T-helper 2 cell (primary cell): ENCODE results near the gene CRNN.

ENCODE experiments used
- DNase-seq, 5 experiments: peaks; one replicate each; pipeline versions ENCODE4 v3.0.0 to v3.0.0-alpha.2; 2012 to 2022
- total RNA-seq, 2 donors: gene quantifications; one replicate each; lab custom pipeline; 2026; lab: John Stamatoyannopoulos, UW

The CRNN gene
- total RNA-seq, result 0 reads per million in 2 donors

- DNase-seq, result no peak
Measured at GRCh38 chr1:152413909-152414308, at the start of gene CRNN. CRNN (minus strand) TSS chr1:152414263; CDS start chr1:152412233, 2,030 bp downstream.

DNA sequence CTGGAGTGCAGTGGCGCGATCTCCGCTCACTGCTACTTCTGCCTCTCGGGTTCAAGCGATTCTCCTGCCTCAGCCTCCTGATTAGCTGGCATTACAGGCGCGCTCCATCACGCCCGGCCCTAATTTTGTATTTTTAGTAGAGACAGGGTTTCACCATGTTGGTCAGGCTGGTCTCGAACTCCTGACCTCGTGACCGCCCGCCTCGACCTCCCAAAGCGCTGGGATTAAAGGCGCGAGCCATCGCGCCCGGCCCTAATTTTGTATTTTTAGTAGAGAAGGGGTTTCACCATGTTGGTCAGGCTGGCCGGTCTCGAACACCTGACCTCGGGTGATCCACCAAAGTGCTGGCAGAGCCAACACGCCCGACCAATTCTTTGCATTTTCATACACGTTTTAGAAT is 48.6 kb upstream of the CRNN start:
- DNase-seq, result no peak

GRCh38 chr1:152461544-152461943 is 47.5 kb upstream of the CRNN start:
- peak; percentile 17 to 74 (median 25) for DNase-seq

DNA sequence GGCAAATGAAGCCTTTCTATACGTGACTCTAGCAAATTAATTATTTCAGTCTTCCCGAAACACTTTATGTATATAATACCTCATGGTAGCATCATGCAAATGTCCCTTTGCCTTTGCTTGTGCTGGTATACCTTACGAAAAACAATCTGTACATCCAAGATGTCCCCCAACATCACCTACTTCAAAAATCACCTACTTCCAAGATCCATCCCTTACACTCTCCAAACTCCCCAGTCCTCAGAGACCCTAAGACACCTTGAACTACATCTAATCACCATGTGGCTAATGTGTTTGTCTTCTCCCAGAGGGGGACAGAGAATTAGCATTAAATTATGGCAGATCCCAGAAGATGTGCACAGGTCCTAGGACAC is 46.5 kb upstream of the CRNN start:
- DNase-seq, result no peak

GRCh38 chr1:152459596-152460528 is 45.8 kb upstream of the CRNN start:
- DNase-seq, result peak; percentile 49 to 83 (median 56)

GRCh38 chr1:152458384-152459185 is 44.5 kb upstream of the CRNN start:
- peak; percentile 32 to 76 (median 66) for DNase-seq

- no peak for DNase-seq
Measured at GRCh38 chr1:152457561-152457960, 43.5 kb upstream of the CRNN start.

- DNase-seq, result no peak
Measured at GRCh38 chr1:152457071-152457470, 43.0 kb upstream of the CRNN start.

GRCh38 chr1:152451254-152451653 is 37.2 kb upstream of the CRNN start:
- no peak for DNase-seq

DNA sequence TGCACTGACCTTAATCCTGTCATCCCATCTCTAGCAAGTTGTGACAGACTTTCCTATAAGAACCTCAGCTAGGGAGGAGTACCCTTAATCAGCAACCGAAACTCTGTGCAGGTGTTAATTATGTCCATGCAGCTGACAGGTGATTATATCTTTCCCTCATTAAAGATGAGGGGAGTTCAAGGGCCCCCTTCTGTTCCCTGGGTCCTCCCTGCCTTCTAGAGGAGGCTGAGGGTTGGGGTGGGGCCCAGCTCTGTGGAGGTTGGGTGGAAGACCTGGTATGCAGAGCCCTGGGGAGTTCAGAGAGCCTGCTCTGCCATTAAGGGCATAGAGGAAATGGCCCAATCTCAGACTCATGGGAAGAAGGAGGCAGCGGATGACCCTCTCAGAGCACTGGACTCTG is 35.6 kb upstream of the CRNN start:
- DNase-seq, result no peak

- no peak for DNase-seq
Measured at GRCh38 chr1:152448496-152448895, 34.4 kb upstream of the CRNN start.

GRCh38 chr1:152448095-152448494 is 34.0 kb upstream of the CRNN start:
- DNase-seq, result no peak

DNA sequence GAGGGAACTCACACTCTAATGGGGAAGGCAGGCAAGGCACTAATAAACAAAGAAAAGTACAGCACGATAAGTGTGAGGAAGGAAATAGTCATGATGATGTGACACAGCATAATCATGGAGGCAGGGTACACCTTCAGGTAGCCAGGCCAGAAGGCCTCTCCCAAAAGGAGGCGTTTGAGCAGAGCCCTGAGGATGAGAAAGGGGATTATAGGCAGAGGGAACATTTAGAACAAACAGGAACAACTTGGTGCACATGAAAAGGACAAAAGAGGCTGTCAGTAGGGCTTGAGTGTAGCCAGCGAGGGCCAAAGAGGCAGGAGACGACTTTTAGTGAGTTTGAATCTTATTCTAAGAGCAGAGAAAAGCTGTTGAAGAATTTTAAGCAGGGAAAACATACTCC is 33.4 kb upstream of the CRNN start:
- DNase-seq, result no peak

- DNase-seq, result no peak
Measured at GRCh38 chr1:152444045-152444444, 30.0 kb upstream of the CRNN start.

- no peak for DNase-seq
Measured at GRCh38 chr1:152442765-152443164, 28.7 kb upstream of the CRNN start.

DNA sequence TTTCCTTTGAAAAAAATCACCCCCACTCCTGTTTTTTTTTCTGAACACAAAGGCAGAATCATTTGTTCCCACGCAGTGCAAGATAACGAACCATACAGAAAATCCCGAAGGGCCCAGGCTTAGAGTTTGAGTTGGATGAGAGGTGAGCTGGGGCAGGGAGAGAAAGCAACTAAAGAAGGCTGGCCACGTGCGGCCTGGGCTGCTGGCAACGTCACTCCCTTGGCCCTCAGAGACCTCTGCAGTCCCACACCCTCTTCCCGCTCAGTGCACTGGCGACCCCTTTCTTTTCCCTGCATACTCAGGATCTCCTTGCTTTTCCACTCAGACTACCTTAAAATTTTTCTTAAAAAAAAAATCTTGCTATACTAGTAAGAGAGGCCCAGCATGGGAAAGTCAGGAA is 28.2 kb upstream of the CRNN start:
- no peak for DNase-seq

DNA sequence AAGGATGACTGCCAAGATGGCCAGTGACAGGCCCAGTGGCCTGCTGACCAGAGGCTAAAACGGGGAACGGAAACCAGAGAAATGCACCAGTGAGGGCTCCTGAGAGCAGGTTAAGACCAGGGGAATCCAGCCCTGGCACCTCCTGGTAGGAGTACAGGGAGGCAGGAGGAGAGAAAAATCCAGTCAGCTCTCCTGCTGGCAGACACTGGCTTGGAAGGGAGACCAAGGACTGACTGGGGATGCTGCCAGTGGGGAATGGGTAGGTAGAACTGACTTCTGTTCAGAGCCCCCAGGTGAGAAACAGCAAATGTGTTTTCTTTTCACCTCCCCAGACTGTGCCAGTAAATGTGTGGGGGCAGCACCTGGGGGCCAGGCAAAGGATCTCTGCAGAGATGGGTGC is 27.7 kb upstream of the CRNN start:
- DNase-seq, result no peak

DNA sequence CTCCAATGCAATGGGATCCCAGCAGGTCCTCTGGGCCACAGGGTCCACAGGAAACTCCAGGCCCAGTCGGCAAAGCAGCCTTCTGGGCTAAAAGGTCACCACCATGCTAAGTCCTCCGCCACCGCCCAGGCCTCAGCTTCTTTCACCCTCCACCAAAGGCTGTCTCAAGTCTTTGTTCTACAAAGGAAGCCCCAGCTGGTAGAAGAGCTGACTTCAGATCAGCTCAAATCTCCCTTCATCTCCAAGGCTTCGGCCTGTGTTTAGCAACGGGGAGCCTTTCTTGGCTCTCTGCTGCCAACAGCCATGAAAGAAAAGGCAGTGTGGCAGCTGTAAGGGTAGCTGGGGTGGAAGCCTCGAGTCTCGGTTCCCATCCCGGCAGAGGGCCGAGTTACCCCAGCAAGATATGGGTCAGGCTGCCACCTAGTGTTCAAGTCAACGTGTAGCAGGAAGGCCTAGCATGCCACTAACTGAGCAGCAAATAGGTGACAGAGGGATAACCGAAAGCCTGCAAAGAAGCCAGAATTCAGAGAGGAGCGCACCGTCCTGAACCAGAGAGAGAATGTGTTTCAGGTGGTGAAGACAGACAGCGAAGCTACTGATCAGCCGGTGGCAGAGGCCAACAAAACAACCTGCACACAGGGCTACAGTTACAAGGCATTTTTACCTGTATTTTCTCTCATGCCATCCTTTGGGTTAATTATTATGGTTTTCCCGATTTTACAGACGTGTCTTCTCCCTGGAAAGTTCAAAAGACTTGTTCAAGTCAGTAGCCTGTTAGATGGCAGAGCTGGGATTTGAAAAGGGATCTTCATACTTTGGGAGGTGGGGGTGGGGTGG is 26.8 kb upstream of the CRNN start:
- DNase-seq, result peak; percentile 11 to 77 (median 40)

DNA sequence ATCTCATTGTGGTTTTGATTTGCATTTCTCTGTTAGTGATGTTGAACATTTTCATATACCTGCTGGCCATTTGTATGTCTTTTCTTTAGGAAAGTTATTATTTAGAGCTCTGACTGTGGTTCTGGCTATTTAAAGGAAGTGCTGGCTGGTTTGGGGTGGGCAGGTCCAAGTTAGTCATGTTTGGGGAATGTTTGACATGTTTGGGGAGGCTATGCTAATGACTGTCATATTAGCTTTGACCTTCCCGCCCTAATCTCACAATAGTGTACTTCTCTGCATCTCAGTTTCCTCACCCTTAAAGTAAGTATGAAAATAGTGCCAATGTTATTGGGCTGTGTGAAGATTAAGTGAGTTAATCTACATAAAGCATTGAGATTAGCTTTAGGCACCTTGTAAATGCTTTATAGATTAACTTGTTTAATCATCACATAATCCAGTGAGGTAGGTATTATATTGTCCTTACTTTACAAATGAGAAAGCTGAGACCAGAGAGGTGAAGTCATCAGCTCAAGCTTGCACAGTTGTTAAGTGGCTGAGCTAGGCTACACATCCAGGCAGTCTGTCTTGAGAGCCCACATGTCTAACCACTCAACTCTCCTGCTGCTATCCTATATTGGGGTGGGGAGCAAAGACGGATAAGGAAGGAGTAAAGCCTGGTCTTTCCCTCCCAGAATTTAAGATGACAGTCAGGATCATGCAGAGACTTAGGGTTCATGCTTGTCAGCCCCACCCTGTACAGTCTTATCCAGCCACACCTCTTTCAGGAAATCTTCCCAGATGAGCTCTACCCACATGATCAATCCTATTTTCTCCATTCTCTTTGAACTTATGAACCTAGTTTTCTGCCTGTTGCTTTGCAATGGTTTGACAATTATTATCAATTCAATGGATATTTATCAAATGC is 22.8 kb upstream of the CRNN start:
- no peak for DNase-seq

GRCh38 chr1:152427458-152427857 is 13.4 kb upstream of the CRNN start:
- no peak for DNase-seq

- no peak for DNase-seq
Measured at GRCh38 chr1:152426731-152427130, 12.7 kb upstream of the CRNN start.

DNA sequence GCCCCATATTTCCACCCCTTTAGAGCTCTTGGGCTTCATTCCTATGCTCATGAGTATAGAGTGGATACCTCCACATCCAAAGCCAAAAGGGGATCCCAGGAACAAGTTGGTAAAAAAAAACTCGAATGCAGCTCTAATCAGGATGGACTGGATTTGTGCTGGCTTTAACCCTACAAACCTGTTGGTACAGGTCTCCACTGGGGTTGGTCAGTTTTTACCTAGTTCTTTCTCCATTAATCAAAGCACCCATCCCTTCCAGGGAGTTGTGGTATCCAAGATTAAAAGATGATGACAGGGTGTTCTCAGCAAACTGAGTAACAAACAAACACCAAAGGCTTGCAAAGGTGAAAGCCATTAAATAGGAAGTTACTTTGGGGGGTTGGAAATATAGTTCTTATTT is 5.9 kb upstream of the CRNN start:
- no peak for DNase-seq
